Posterior vena cava (tissue), 2 donors: ENCODE results near the gene DYNLL1. TPM values are rescaled to one million over a fixed set of nuclear protein-coding genes. Genes with fewer than 3 reads are reported as not detected.
"Not testable (repeated sequence)": the region's sequence is repeated elsewhere in the genome, so short reads cannot be mapped to it uniquely, and the experiment has no call there.

ENCODE experiments used
- DNase-seq: peaks from one replicate; pipeline ENCODE4 v3.0.0-alpha.2; 2020; ENCODE audit warnings: low spot score
- intact Hi-C, 2 donors: fragments of 100-400 bp; cut with DNase I; formaldehyde crosslinking; loops; one replicate each; pipeline versions ENCODE4 v1.14.1 to v1.14.2; 2022 to 2023
- long read RNA-seq, 2 donors: library from polyadenylated mRNA; unstranded; transcript quantifications; one replicate each; pipeline ENCODE4 v2.0.0, GENCODE V29; 2020 to 2021
- total RNA-seq, 2 donors: library from RNA; stranded (reverse); fragmentation: NEBNext Ultra II Directional; extraction: Animal tissue kit (Norgen Biotek cat#: 25700); gene quantifications; one replicate each; pipeline ENCODE4 v1.2.1, GENCODE V29; 2021
- donor health status: DM: yes; HTN: yes; CAD: no.
- donor health status: DM: yes; HTN: yes; CAD: no.

Gene DYNLL1
- total RNA-seq = 100 to 1,000 TPM; 221 to 343 TPM
- long read RNA-seq, donor 1, transcript DYNLL1-210 (1 exons, 670 nt) = minor isoform, 5 of 30 reads
- long read RNA-seq, donor 1, transcript DYNLL1-201 (3 exons, 720 nt) = major isoform, 21 of 30 reads
- long read RNA-seq, donor 1, partial matches to known transcripts = 0 of 30 reads
- long read RNA-seq, donor 1, other reads (novel, unspliced or antisense) = 2 of 30 reads
- long read RNA-seq, donor 2, transcript DYNLL1-201 (3 exons, 720 nt) = major isoform, 11 of 25 reads
- long read RNA-seq, donor 2, partial matches to known transcripts = 0 of 25 reads
- long read RNA-seq, donor 2, other reads (novel, unspliced or antisense) = 6 of 25 reads

DNA sequence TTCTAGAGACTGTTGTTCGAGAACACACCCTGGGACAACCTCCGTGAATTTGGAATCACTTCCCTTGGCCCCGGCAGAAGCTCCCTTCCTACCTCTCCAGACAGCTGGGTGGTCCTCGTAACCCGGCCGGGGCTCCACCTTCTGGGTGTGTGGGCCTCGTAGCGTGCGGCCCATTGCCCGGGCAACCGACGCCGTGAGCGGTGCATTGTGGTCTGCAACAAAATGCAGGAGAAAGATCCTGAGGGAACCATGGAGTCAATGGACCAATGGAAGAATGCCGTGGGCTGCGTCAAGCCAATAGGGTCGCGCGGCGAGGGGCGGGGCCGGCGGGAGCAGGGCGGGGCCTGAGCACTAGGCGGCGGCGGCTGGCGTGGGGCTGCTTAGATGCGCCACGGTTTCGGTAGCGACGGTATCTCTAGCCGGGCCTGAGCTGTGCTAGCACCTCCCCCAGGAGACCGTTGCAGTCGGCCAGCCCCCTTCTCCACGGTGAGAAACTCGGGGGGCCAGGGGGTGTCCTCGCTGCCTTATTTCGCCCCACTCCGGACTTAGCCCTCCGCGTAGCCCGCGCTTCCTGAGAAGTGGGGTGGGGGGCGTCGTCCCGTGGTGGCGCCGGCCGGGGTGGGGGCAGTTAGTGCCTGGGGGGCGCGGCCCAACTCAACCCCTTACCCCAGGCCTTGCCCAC lies at the start of gene DYNLL1:
Gene DYNLL1 (plus strand): TSS at position 383 of the 682 bp plus-strand sequence. CDS start 309 bp downstream, outside the sequence.
- peak; percentile 99 for DNase-seq

DNA sequence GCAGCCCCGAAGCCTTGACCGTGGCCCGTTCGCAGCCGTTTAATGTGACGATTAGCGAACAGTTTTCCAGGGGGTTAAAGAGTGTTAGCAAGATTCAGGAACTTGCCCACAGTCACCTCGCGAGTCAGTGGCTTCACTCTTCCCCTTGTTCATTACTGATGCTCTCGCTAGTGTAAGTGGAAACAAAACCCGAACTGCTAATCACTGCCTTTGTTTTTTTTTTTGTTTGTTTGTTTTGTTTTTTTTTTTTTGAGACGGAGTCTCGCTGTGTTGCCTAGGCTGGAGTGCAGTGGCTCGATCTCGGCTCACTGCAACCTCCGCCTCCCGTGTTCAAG lies 49.1 kb upstream of the DYNLL1 start:
- intact Hi-C loops, DNase-seq: not testable (repeated sequence)

More for the DNA sequence above, at the start of gene DYNLL1:
- intact Hi-C loops = no loop called here

DNA sequence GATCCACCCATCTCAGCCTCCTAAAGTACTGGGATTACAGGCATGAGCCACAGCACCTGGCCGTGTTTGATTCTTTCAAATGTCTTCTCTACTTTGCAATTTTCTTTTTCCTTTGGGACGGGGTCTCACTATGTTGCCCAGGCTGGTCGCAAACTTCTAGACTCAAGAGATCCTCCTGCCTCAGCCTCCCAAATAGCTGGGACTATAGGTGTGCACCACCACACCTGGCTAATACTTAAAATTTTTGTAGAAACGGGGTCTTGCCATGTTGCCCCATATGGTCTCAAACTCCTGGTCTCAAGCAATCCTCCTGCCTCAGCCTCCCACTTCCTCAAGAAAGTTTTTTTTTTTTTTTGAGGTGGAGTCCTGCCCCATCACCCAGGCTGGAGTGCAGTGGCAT lies 47.9 kb upstream of the DYNLL1 start:
- intact Hi-C loops = no loop called here
- DNase-seq = no peak

DNA sequence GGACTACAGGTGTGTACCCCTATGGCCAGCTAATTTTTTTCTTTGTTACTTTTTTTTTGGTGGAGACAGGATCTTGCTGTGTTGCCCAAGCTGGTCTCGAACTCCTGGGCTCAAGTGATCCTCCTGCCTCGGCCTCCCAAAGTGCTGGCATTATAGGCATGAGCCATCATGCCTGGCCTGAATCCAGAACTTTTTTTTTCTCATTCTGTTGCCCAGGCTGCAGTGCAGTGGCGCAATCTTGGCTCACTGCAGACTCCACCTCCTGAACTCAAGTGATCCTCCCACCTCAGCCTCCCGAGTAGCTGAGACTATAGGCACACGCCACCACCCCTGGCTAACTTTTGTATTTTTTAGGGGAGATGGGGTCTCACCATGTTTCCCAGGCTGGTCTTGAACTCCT lies 43.4 kb upstream of the DYNLL1 start:
- intact Hi-C loops, DNase-seq: not testable (repeated sequence)

DNA sequence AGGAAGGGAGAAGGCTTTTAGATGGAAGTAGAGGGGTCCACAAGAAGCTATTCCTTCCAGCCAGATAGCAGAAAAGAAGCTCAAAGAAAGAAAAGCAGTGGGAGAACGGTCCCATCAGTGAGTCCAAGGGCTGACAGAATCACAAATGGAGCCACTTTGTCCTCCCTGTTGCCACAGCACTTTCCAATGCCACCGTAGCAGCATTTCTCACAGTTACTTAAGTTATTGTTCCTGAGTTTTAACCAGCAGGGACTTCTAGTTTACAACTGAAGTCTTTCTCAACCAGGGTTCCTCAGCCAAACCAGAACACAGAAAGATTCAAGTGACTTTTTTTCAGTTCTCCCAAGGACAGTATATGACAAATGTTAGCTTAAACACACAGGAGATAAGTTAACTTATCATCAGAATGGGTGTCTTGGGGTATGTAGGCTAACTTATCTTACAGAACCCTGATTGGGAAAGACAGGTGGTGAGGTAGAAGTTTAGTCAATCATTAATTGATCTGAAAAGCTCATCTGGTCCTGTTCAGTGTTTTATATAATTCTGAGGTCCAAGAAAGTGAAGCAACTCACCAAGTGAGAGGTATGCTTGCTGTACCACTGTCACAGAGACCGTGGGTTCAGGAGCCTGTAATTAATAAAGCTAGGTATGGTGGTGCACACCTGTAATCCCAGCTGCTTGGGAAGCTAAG lies 42.7 kb upstream of the DYNLL1 start:
- no peak for DNase-seq
- intact Hi-C loops = no loop called here

DNA sequence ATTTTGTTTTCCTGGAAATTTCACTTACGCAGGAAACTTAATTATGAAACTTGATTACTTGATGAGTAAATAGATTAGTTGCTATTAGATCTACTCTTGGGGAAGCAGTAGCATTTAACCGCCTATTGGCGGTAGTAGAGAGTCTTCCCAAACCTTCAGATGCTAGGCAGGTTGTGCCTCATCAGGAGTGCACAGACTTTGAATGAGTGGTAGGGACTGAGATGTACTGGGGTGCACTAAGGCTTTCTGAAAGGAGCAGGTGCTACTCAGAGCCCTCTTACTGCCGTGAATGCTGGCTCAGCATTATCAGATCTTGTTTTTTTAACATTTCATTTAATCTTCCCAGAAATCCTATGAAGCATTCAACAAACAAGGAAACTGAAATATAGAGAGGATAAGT lies 41.9 kb upstream of the DYNLL1 start:
- DNase-seq = no peak
- intact Hi-C loops = no loop called here

DNA sequence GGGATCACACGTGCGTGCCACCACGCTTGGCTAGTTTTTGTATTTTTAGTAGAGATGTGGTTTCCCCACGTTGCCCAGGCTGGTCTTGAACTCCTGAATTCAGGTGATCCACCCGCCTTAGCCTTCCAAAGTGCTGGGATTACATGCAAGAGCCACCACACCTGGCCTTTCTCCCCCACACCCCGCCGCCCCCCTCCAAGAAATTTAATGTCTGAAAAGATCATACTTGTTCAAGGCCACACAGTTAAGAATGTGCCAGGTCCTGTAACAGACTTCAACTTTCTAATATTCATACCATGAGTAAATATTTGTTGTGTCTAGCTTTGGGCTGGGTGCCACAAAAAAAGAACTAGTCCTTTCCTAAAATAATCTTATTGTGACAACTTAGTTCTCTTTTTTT lies 40.6 kb upstream of the DYNLL1 start:
- no peak for DNase-seq
- intact Hi-C loops = no loop called here

DNA sequence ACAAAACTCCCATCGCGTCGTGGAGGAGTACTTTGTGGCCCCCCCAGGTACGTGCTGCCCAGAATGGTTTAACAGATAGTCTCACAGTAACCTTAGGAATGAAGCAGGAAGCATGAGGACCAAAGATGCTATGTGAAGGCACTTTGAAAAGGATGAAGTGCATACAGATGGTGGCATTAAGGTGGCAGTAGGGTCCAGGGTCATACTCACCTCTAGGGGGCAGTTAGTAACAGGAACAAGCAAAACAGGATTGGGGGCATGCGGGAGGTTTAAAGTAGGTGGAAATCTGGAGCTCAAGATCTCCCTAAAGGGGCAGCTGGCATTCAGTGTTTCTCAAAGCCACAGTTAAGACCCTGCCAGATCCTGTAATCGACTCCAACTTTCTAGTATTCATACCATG lies 38.8 kb upstream of the DYNLL1 start:
- intact Hi-C loops = no loop called here
- DNase-seq = no peak

DNA sequence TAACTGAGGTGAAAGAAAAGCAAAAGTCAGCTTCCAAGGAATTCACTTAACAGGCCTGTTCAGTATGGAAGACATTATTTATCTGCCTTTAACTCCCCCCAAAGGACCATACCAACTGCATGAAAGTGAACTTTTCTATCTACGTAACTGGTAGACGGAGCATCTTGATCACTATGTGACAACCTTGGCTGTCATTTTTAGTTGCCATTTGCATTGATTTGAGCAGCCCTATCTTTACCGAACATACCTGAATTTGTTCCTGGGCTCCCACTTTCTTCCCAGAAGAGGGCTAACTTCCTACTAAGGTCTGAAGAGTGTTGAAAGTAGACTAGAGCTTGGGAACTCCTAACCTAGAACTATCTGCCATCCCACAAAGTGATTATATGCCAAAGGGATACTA lies 35.8 kb upstream of the DYNLL1 start:
- intact Hi-C loops = no loop called here
- no peak for DNase-seq

DNA sequence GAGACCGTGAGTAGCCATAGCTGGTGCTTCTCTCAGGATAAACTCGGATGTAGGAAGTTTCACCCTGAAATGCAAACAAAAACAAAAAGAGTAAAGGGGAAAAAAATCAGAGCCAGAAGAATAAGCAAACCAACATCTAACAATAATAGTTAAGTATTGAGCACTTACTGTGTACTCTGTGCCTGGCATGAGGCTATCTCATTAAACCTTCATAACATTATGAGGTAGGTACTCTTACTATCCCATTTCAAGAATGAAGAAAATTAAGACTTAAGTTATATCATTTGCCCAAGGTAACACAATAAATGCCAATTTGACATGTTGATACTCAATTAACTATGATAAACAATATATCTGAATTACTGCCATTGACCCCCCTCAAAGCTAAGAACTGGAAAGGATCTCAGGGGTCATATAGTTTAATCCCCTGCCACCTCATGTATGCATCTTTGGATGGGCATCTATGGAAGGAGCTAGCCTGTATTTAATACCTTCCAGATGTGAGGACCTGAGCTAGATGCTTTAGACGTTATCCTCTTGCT lies 33.7 kb upstream of the DYNLL1 start:
- DNase-seq = no peak
- intact Hi-C loops = no loop called here

DNA sequence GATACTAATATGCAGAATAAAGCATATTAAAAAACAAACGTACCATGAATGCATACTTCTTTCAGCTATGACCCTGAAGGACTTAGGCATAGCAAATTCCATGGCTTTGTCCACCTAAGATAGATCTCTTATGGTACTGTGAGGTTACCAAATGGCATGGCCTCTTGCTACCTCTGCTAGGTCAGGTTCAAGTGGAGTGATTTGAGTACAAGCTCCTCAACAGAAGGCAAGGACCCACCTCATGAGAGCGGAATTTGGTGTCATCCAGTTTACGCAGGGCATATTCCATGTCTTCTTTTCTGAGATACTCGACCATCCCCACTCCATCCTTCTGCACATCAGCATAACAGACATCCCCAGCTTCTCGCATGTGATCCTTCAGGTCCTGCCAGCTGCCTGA lies 32.2 kb upstream of the DYNLL1 start:
- no peak for DNase-seq
- intact Hi-C loops = no loop called here

DNA sequence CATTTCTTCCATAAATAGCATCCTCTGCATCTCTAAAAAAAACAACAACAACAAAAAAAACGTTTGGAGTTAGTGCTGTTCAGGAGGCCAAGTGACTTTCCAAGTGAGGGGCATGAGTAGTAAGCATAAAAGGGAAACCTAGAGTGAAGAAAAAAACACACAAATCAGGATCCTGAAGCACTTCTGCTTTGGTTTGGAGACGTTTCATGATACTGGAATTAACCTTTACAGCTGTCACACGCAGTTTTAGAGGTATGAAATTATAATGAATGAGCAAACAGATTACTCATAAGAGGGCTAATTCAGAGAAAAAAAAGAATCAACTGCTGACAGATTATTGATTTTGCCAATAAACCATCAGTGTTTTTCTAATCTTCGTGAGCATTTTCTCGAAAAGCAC lies 30.2 kb upstream of the DYNLL1 start:
- no peak for DNase-seq
- intact Hi-C loops = no loop called here

DNA sequence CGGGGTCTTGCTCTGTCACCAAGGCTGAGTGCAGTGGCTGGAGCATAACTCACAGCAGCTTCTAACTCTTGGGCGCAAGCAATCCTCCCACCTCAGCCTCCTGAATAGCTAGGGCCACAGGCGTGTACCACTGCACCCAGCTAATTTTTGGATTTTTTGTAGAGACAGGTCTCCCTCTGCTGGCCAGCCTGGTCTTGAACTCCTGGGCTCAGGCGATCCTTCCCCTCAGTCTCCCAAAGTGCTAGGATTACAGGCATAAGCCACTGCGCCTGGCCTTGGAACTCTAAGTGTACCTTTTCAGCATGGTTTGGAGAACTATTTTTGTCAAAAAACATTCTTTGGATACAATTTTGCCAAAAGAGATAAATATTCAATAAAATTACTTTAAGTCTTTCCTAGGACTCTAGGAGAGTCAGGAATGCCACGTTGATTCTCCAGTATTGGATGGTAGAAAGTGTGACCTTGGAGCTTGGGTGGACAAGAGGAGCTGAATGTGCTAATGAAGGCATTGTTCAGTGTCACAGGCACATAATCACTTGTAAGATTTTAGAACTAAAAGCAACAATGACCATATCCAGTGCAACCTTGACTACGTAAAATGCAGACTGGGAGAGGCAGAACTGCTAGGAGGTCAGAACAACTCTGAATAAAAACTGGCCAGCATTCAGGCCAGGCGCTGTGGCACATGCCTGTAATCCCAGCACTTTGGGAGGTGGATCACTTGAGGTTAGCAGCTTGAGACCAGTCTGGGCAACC lies 29.2 kb upstream of the DYNLL1 start:
- DNase-seq = no peak
- intact Hi-C loops = no loop called here

DNA sequence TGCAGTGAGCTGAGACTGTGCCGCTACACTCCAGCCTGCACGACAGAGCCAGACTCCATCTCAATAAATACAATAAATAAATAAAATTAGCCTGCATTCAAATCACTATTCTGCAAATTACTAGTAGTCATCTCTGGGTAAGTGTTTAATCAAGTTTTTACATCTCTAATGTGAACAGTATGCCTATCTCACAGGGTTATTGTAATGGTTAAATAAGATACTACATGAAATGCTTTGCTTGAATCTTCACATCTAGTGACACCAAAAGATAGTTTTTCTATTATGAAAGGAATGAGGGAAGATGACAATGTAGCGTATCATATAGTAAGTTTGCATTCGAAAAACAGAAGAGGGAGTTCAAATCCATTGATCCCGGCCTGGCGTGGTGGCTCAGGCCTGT lies 28.5 kb upstream of the DYNLL1 start:
- DNase-seq = no peak

DNA sequence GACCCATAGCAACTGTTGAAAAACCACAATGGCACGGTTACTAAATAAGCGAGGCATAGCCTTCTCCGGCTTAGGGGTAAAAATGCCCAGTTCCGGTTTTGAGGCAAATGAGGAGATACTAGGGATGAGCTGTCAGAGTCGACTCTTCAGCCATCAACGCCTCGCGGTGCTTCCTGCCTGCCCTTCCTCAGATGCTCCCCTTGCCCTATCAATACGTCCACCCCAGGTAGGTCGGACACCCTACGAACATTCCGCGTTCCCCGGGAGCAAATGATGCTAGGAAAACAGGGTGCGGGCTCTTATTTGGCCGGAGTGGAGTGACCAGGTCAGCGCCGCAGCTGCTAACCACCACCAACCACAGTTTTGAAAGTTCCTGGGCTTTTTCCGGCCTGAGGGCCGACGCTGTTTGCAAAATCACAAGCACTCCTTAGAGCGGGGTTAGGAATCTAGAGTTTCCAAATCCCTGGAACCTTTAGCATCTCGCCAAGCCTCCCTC lies 27.5 kb upstream of the DYNLL1 start:
- DNase-seq = peak; percentile 81
- intact Hi-C loops = no loop called here

More for the DNA sequence above, 28.5 kb upstream of the DYNLL1 start:
- intact Hi-C loops = no loop called here

DNA sequence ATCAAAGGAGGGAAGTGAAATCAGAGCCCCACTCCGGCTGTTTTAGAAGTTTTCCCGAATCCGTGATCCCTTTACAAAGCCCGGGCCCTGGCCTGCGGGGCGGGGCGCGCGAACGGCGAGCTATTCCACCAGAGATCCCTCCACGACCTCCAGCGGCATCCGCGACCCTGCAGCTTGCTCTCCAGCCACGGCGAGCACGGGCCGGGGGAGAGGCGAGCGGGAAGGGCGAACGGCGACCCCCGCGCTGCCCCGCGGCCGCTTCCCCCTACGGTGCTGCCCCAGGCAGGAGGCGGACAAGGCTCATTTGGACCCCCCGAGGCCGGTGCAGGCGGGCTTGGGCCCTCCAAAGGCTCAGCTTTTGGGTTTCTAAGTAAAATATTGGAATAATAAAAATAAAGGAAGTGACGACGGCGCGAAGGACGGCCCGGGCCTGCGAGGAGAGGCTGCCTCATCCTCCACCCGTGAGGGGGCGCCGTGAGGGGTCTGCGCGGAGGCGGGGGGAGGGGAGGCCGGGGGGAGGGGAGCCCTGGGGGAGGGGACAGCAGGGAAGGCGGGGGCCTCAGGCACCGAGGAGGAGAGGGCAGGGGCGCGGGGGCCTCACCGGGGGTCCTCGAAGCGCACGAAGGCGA lies 27.0 kb upstream of the DYNLL1 start:
- DNase-seq = peak; percentile 81
- intact Hi-C loops = no loop called here

DNA sequence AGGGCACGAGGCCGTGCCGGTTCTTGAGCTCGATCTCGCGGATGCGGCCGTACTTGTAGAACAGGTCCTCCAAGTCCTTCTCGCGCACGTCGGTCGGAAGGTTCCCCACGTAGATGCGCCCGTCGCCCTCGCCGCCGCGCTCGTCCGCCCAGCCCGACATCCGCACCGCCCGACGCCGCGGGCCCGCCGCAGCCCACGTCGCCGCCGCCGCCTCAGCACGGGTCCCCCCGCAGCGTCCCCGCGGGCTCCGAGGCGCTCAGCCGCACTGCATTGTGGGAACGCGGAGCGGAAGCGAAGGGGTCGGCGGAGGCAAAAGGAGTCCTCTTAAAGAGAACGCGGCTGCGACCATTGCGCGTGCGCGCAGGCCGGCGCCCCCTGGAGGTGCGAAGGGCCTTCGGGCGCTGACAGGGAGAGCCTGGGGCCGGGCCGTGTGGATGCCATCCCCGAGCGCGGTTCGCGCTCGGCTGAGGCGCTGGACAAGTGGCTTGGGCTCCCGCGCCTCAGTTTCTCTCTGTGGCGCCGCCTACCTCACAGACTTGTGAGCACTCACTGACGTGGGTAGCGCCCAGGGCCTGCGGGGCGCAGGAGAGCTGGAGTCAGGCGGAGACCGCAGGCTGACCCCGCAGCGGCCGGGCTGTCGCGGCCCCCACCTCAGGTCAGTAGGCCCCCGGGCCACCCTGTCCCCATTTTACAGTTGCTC lies 26.3 kb upstream of the DYNLL1 start, which contains the start of gene SRSF9:
Gene SRSF9 (minus strand): TSS at position 299 of the 700 bp plus-strand sequence. CDS start 139 bp downstream, at position 160.
- DNase-seq = peak; percentile 99
- intact Hi-C loops = no loop called here

DNA sequence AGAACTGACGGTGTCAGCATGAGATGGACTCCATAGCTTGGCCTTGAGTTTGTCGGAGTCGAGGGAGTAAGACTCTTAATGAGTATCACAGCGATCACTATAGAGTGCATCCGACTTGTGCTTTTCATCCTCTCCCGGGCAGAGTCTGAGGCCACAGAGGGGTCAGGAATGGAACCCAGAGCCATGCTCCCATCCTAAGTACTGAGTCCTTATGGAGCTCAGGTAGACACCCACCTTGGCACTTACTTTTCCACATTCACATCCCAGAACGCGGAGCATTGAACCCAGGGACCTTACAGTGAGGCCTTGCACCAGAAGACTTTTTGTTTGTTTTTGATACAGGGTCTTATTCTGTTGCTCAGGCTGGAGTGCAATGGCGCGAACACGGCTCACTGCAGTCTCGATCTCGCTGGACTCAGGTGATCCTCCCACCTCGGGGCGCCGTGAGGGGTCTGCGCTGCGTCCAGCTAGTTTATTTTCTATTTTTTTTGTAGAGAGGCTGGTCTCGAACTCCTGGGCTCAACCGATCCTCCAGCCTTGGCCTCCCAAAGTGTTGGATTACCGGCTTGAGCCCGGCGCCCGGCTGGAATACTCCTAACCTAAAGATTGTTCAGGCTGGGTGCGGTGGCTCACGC lies 25.6 kb upstream of the DYNLL1 start:
- DNase-seq = no peak
- intact Hi-C loops = no loop called here
